GM12865 (cell line): ENCODE data around the gene GPC4.

Experiments
- DNase-seq: peaks from one replicate; pipeline ENCODE4 v3.0.0; 2010; ENCODE audit warnings: low read depth
- H3K4me3 ChIP-seq: 2 replicates; pipeline ENCODE4 v1.5.1; 2011; ENCODE audit warnings: mild to moderate bottlenecking, low read depth, low read length, control low read depth
- TF ChIP-seq, protein P1 (sequence below): IDR thresholded peaks from 2 replicates; pipeline ENCODE4 v1.5.1; 2011; ENCODE audit warnings: low read length, control low read depth, low read depth, inconsistent platforms; ENCODE audit not compliant: insufficient read depth; ENCODE audit errors: missing control alignments

The GPC4 gene

DNA sequence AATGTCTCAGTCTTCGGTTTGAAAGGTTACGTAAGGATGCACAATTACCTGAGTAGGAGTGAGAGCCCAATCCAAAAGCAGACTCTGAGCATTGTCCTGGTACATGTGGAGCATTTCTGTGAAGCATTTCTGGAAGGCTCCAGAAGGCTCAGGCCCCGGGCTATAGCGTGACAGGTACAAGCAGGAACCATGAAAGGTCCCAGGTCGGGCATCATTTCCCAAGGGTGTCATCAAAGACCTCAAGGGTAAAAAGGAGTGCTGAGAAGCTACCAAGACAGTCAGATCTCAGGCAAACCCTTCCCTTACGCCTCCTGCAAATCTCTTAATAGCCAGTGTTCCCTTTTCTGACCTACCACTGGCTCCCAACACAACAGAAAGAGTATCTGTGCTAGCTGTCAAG, 30.8 kb downstream of the GPC4 start:
- no peak for DNase-seq
- TF ChIP-seq, protein P1, sequence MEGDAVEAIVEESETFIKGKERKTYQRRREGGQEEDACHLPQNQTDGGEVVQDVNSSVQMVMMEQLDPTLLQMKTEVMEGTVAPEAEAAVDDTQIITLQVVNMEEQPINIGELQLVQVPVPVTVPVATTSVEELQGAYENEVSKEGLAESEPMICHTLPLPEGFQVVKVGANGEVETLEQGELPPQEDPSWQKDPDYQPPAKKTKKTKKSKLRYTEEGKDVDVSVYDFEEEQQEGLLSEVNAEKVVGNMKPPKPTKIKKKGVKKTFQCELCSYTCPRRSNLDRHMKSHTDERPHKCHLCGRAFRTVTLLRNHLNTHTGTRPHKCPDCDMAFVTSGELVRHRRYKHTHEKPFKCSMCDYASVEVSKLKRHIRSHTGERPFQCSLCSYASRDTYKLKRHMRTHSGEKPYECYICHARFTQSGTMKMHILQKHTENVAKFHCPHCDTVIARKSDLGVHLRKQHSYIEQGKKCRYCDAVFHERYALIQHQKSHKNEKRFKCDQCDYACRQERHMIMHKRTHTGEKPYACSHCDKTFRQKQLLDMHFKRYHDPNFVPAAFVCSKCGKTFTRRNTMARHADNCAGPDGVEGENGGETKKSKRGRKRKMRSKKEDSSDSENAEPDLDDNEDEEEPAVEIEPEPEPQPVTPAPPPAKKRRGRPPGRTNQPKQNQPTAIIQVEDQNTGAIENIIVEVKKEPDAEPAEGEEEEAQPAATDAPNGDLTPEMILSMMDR: no peak
- H3K4me3 ChIP-seq: no peak overlapping the region

DNA sequence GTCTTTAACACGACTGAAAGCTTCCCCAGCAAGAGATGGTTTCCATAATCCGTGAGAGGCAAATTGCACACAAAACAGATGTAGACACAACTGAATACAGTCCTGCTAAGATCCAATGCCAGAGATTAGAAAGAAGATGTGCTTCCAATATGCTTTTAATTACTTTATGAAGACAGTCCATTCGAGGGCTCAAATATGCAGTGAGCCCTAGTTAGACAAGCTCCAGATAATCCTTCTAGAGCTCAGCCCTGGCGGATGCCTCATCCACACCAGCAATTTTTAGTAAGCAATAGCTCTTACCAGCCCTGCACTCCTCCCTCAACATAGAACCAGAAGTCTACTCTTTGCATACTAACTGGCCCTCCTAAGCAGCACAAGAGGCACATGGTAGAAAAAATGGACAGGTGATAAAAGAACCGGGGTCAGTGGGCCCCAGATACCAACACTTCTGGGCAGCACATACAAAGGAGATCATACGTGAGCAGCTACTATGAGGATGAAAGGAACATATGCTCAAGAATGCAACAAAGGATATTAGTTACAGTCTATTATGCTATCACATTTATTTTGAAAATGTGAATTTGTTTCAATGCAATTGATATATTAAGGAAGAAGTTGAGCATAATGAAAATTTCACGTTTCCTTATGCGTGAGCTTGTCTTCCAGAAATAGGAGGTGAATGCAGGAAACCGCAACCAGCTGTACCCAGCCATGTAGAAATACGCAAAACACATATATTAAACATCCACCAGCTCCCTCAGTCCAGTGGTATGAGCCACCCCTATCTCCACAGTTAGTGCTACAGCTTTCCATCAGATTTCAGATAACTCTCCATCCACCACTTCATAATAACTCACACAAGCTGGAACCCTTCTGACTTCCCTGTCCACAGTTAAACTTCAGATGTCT, 34.3 kb downstream of the GPC4 start:
- DNase-seq: no peak
- no peak overlapping the region for H3K4me3 ChIP-seq

GRCh38 chrX:133376422-133376821, 38.9 kb downstream of the GPC4 start:
- H3K4me3 ChIP-seq: no peak overlapping the region
- no peak for DNase-seq
- TF ChIP-seq, protein P1: no peak

More for the DNA sequence above, 34.3 kb downstream of the GPC4 start:
- TF ChIP-seq, protein P1: no peak

- no peak for DNase-seq
- TF ChIP-seq, protein P1: no peak
- no peak overlapping the region for H3K4me3 ChIP-seq
Measured at GRCh38 chrX:133375615-133376340, 39.5 kb downstream of the GPC4 start.

DNA sequence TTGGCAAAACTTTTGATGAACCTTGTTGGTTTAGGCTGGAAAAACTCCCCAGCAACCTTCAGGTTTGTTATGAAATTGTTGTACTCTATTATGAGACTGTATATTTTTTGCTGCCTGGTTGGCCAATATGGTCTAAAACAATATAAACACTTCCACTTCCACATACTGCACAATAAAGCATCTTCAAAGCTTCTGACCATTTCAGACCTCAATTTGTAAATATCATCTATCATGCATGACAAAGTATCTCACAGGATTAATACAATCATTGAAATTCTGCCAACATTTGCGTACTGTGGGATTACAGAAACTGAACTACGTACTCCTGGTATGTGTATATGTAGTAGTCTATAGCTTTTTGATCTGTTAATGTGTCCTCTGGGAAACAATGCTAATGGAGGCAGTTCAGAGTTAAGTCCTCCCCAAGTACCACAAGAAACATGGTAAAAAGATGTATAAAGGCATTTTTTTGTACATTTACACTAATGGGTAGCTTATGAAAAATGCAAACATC, 40.4 kb downstream of the GPC4 start:
- DNase-seq: no peak
- TF ChIP-seq, protein P1: no peak
- H3K4me3 ChIP-seq: no peak overlapping the region

- DNase-seq: peak; percentile 28
- H3K4me3 ChIP-seq: no peak overlapping the region
- TF ChIP-seq, protein P1: no peak
Measured at GRCh38 chrX:133373386-133374079, 41.8 kb downstream of the GPC4 start.
